Hair follicle dermal papilla cell (primary cell): Measurements from ENCODE around the gene OR14A2. TPM values are rescaled to one million over a fixed set of nuclear protein-coding genes. Genes with fewer than 3 reads are reported as not detected.

Source experiments
- total RNA-seq: library from RNA; depleted of rRNA; stranded (reverse); fragments of >200 nt; gene quantifications from 2 replicates; pipeline ENCODE4 v1.2.3, GENCODE V29; 2012

The OR14A2 gene
- total RNA-seq, result not detected in 2 replicates

GRCh38 chr1:247748041-247748440 is at the start of gene OR14A2:
Gene OR14A2 (minus strand): TSS chr1:247748141.

GRCh38 chr1:247760456-247760855 is 12.5 kb upstream of the OR14A2 start, which contains the start of gene OR1C1:
Gene OR1C1 (minus strand): TSS chr1:247760556. CDS start chr1:247758406, 2,150 bp downstream.

GRCh38 chr1:247738315-247738714 is 9.6 kb downstream of the OR14A2 start, which contains the start of gene OR14K1:
Gene OR14K1 (plus strand): TSS chr1:247738615. CDS start chr1:247738615, 0 bp downstream.

GRCh38 chr1:247716546-247716945 is 31.4 kb downstream of the OR14A2 start, which contains the start of gene OR6F1:
Gene OR6F1 (minus strand): TSS chr1:247716646. CDS start chr1:247712755, 3,891 bp downstream.

GRCh38 chr1:247679639-247680038 is 68.3 kb downstream of the OR14A2 start, which contains the start of gene OR13G1:
Gene OR13G1 (minus strand): TSS chr1:247679739. CDS start chr1:247673041, 6,698 bp downstream.

Other genes with a start within 250 kb of the OR14A2 start
- under 0.01 TPM in 2 replicates for gene OR2C3, start 211.7 kb downstream of the OR14A2 start, total RNA-seq
- not detected in 2 replicates for gene GCSAML, start 199.0 kb downstream of the OR14A2 start, total RNA-seq
- gene OR2G2, start 159.8 kb downstream of the OR14A2 start, total RNA-seq, result not detected in 2 replicates
- gene OR2G3, start 142.6 kb downstream of the OR14A2 start, total RNA-seq, result not detected in 2 replicates
- not detected in 2 replicates for gene OR13G1, start 68.4 kb downstream of the OR14A2 start, total RNA-seq
- gene OR6F1, start 31.5 kb downstream of the OR14A2 start, total RNA-seq, result not detected in 2 replicates
- gene OR14K1, start 9.5 kb downstream of the OR14A2 start, total RNA-seq, result 0.49 TPM in 1 of 2 replicates, not detected in the other
- gene OR1C1, start 12.4 kb upstream of the OR14A2 start, total RNA-seq, result not detected in 2 replicates
- gene OR14A16, start 76.0 kb upstream of the OR14A2 start, total RNA-seq, result not detected in 2 replicates
- not detected in 2 replicates for gene OR11L1, start 93.8 kb upstream of the OR14A2 start, total RNA-seq
- gene TRIM58, start 109.0 kb upstream of the OR14A2 start, total RNA-seq, result 1.9 and 2.4 TPM in 2 replicates
- gene OR2W3, start 147.4 kb upstream of the OR14A2 start, total RNA-seq, result 0.65 and 1.7 TPM in 2 replicates
- gene OR2T8, start 172.1 kb upstream of the OR14A2 start, total RNA-seq, result not detected in 2 replicates
- not detected in 2 replicates for gene OR2AJ1, start 176.7 kb upstream of the OR14A2 start, total RNA-seq
- gene OR2L8, start 200.7 kb upstream of the OR14A2 start, total RNA-seq, result 0.97 TPM in 1 of 2 replicates, not detected in the other
- 0.49 TPM in 1 of 2 replicates, not detected in the other for gene OR2AK2, start 217.1 kb upstream of the OR14A2 start, total RNA-seq